Activated naive CD4-positive, alpha-beta T cell (primary cell): ENCODE data around the gene TSC1.

Source experiments
- DNase-seq, 4 experiments: peaks; one replicate each; lab custom pipeline; 2025; lab: John Stamatoyannopoulos, UW

Gene TSC1

DNA sequence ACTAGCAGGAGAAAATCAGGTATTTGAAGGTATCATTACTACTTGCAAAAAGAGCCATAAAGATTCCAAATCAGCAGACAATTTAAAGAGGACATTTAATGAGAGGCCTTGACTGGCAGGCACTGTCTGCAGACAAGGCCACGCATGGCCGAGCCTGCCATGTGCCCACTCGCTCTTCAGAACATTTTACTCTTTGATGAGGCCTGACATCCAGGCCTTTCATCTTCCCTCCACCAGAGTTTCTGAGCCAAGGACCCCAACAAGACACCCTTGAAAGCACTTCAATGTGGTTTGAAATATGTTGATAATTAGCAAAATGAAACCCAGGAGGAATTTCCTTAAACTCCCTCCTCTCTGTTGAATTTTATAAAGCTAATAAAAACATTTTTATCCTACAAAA lies 82.8 kb downstream of the TSC1 start:
- no peak for DNase-seq

DNA sequence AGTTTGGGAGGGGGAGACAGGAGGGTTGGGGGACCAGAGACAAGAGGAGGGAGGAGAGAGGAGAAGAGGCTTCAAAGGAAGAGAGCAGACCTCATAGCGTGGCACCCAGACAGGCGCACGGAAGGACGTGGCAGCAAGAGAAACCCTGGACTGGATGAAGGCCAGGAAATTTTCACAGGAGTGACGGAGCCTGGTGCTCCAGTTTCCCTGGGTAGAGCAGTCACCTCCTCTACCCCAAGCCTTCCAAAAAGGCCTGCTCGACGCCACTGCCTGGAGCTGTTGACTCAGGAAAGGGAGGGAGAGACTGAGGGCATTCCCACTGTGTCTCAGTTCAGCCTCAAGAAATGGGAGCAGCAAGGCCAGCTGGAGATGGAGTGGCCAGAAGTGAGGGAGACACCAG lies 85.7 kb downstream of the TSC1 start:
- DNase-seq = no peak

DNA sequence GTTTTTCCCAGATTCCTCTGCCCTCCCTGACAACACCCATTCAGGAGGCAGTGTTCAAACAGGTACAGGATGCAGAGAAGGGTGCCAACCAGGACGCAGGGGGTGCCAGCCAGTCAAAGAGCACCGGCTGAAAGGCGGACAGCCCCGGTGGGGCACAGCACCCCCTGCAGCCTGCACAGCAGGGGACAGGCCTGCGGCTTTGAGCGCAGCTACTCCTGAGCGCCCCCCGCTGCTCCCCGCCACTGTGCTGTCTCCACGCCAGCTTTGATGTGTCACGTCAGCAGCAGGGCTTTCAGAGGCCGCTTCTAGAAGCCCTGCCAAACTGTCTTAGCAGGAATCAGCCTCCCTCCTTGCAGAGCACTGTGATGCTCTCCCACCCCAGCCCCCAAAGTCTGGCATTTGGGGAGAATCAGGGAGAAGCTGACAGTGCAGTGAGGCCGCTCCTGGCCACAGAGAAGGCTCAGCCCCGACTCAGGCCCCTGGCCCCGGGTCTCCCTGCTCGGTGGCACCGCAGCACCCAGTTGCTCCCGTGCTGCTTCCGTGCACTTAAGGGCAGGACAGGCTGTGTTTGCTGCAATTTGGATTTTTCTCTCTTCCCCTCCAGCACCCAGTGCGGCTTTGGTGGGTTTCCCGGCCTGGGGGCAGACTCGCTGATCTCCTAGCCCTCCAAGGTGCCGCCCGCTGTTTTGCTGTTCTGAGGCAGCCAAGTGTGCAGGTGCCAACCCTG lies 86.6 kb downstream of the TSC1 start:
- no peak for DNase-seq

- DNase-seq = no peak
These were observed 87.4 kb downstream of the TSC1 start for GRCh38 chr9:132857031-132857430.

- DNase-seq = no peak
These were observed 88.5 kb downstream of the TSC1 start for GRCh38 chr9:132855904-132856303.

DNA sequence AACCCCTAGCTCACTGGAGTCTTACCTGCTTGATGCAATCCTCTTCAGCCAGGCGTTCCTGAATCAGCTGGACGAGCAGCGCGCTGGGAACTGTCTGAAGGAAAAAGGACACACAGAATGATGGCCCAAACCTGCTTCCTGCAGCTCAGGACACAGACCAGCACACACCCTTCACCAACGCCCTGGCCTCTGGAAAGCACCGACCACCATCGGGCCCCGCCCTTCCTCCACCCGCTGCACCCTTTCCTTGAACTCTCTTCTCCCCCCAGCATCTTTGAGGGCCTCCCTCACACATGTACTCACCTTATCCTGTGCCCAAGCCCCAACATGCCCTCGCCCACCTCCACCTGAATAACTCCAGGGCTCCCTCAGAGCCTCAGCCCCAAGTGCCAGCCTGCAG lies 89.6 kb downstream of the TSC1 start:
- no peak for DNase-seq

DNA sequence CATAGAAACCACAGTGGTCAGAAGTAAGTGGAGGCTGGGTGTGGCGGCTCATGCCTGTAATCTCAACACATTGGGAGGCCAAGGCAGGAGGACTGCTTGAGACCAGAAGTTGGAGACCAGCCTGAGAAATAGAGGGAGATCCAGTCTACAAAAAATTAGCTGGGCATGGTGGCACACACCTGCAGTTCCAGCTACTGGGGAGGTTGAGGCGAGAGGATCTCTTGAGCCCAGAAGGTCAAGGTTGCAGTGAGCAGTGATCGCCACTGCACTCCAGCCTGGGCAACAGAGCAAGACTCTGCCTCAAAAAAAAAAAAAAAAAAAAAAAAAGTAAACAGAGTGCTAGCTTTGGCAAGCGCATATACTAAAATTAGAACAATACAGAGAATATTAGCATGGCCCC lies 90.9 kb downstream of the TSC1 start:
- no peak for DNase-seq

DNA sequence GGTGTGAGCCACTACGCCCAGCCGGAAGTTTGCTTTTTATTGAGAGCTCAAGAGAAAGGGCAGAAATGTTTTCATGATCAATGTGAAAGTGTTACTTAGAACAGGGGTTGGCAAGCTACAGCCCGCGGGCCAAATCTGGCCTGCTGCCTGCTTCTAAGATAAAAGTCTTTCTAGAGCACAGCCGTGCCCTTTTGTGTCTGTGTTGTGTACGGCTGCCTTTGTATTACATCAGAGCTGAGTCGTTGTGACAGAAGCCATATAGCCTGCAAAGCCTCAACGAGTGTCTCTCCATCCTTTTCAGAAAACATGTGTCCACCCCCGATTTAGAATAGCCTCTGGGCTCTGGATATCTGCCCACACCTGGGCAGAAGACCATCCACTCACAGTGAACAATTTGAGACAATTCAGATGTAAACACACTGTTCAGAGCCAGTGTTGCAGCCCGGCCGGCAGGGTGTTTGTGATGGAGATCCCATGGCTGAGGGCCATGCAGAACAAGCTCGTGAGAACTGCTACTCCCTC lies 95.2 kb downstream of the TSC1 start:
- DNase-seq = peak in 1 of 4 experiments; percentile 2

- no peak for DNase-seq
These were observed 97.4 kb downstream of the TSC1 start for GRCh38 chr9:132846918-132847515.

GRCh38 chr9:132846109-132846917 lies 98.1 kb downstream of the TSC1 start:
- no peak for DNase-seq

DNA sequence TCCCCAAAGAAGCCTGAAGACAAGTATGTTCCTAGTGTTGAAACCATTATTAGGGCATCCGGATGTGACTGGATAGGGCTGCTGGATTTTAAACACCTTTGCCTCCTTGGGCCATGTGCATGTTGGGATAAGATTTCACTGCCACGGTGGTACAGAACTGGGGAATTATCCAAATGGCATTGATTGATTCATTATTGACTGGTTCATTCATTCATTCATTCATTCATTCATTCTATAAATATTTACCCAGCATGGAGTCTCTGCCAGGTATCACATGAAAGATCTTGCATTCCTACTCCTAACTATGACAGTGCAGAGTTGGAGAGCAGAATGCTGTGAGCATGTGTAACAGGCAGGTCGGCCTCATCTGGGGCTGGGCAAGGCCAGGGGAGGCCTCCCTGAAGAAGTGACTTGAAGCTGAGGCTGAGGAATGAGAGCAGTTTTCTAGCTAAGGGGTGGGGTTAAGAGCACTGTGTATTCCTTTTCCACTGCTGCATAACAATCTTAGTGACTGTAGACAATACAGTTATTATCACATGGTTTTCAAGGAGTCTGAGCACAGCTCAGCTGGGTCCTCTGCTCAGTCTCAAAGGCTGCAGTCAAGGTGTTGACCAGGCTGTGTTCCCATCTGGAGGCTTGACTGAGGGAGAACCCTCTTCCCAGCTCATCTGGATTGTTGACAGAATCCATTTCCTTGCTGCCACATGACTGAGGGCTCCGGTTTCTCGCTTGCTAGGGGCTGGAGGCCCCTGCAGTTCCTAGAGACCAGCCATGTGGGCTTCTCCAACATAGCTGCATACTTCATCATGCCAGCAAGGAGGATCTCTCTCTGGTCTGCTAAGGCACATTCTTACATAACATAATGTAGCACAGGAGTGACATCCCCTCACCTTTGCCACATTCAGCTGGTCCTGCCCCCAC lies 102.0 kb downstream of the TSC1 start:
- DNase-seq = no peak
